HEK293 (cell line): ENCODE results near the gene TLCD2.
A peak's percentile ranks its signal among the peaks of the same experiment; 100 is the strongest.

Experiments used
- CTCF ChIA-PET: fragments of 350-600 bp; formaldehyde crosslinking; extraction: SDS; loops from one replicate; lab custom pipeline; 2021; ENCODE audit warnings: antibody characterized with exemption; lab: Yijun Ruan, JAX
- POLR2A ChIA-PET: fragments of 300-600 bp; formaldehyde crosslinking; extraction: SDS; loops from one replicate; lab custom pipeline; 2020; ENCODE audit warnings: antibody characterized with exemption, inconsistent platforms; lab: Yijun Ruan, JAX
- H3K27ac ChIP-seq: fragments of 200-500 bp; sonication (Bioruptor generic); 2 replicates; pipeline ENCODE4 v1.5.1; 2014; ENCODE audit warnings: low read depth, low read length, control low read depth, inconsistent platforms; ENCODE audit errors: extremely low read depth
- H3K36me3 ChIP-seq, 2 experiments: fragments of 200-500 bp in 1 of 2; sonication (Bioruptor generic) in 1 of 2; 1 replicate in 1 of 2; 2 replicates in 1 of 2; pipeline ENCODE4 v1.5.1; 2014 to 2017; ENCODE audit warnings: inconsistent platforms in 2 of 2, low read length in 2 of 2; ENCODE audit not compliant: control insufficient read depth in 2 of 2, insufficient read depth in 1 of 2
- H3K4me1 ChIP-seq: fragments of 200-500 bp; sonication (Bioruptor generic); 2 replicates; pipeline ENCODE4 v1.5.1; 2014; ENCODE audit warnings: mild to moderate bottlenecking, low read length, inconsistent platforms; ENCODE audit not compliant: control insufficient read depth, insufficient read depth
- H3K4me3 ChIP-seq: 2 replicates; pipeline ENCODE4 v1.5.1; 2011; ENCODE audit warnings: low read depth, mild to moderate bottlenecking, control low read depth, low read length, moderate library complexity
- H3K9me3 ChIP-seq: fragments of 200-500 bp; sonication (Bioruptor generic); 2 replicates; pipeline ENCODE4 v1.5.1; 2014; ENCODE audit warnings: low read depth, low read length, inconsistent platforms; ENCODE audit not compliant: control insufficient read depth, insufficient read depth
- FEZF1 ChIP-seq: fragments of 450-650 bp; formaldehyde crosslinking; IDR thresholded peaks from 2 replicates; pipeline ENCODE4 v1.5.1; 2016; ENCODE audit warnings: missing biosample characterization, missing genetic modification characterization
- HOXD13 ChIP-seq: sonication (generic); formaldehyde crosslinking; IDR thresholded peaks from 2 replicates; pipeline ENCODE4 v1.8.0; 2022; ENCODE audit warnings: missing genetic modification reagents, borderline replicate concordance
- KLF7 ChIP-seq: fragments of 450-650 bp; formaldehyde crosslinking; IDR thresholded peaks from 2 replicates; pipeline ENCODE4 v1.5.1; 2016; ENCODE audit warnings: missing biosample characterization, missing genetic modification characterization, borderline replicate concordance
- MYNN ChIP-seq: fragments of 450-650 bp; formaldehyde crosslinking; IDR thresholded peaks from 2 replicates; pipeline ENCODE4 v1.5.1; 2016; ENCODE audit warnings: missing biosample characterization, missing genetic modification characterization, borderline replicate concordance
- WT1 ChIP-seq: fragments of 450-650 bp; formaldehyde crosslinking; IDR thresholded peaks from 2 replicates; pipeline ENCODE4 v1.5.1; 2016; ENCODE audit warnings: missing biosample characterization, missing genetic modification characterization
- ZEB2 ChIP-seq: fragments of 450-650 bp; formaldehyde crosslinking; IDR thresholded peaks from 2 replicates; pipeline ENCODE4 v1.5.1; 2016; ENCODE audit warnings: missing biosample characterization, missing genetic modification characterization
- ZNF114 ChIP-seq: fragments of 450-650 bp; formaldehyde crosslinking; IDR thresholded peaks from 2 replicates; pipeline ENCODE4 v1.5.0; 2017; ENCODE audit warnings: missing biosample characterization, missing genetic modification characterization
- ZNF140 ChIP-seq: fragments of 450-650 bp; formaldehyde crosslinking; IDR thresholded peaks from 2 replicates; pipeline ENCODE4 v1.5.1; 2016; ENCODE audit warnings: missing biosample characterization, missing genetic modification characterization
- ZNF16 ChIP-seq: fragments of 450-650 bp; formaldehyde crosslinking; IDR thresholded peaks from 2 replicates; pipeline ENCODE4 v1.5.1; 2016; ENCODE audit warnings: low read depth, missing biosample characterization, missing genetic modification characterization
- ZNF248 ChIP-seq: fragments of 450-650 bp; formaldehyde crosslinking; IDR thresholded peaks from 2 replicates; pipeline ENCODE4 v1.5.1; 2017; ENCODE audit warnings: missing biosample characterization, missing genetic modification characterization
- ZNF266 ChIP-seq: fragments of 450-650 bp; formaldehyde crosslinking; IDR thresholded peaks from 2 replicates; pipeline ENCODE4 v1.5.1; 2016; ENCODE audit warnings: missing biosample characterization, missing genetic modification characterization, low read depth
- ZNF280C ChIP-seq: fragments of 450-650 bp; formaldehyde crosslinking; IDR thresholded peaks from 2 replicates; pipeline ENCODE4 v1.5.1; 2016; ENCODE audit warnings: missing biosample characterization, missing genetic modification characterization
- ZNF311 ChIP-seq: fragments of 450-650 bp; formaldehyde crosslinking; IDR thresholded peaks from 2 replicates; pipeline ENCODE4 v1.5.1; 2017; ENCODE audit warnings: missing biosample characterization, missing genetic modification characterization, borderline replicate concordance
- ZNF621 ChIP-seq: fragments of 450-650 bp; formaldehyde crosslinking; IDR thresholded peaks from 2 replicates; pipeline ENCODE4 v1.5.1; 2017; ENCODE audit warnings: missing biosample characterization, missing genetic modification characterization
- ZNF747 ChIP-seq: fragments of 450-650 bp; formaldehyde crosslinking; IDR thresholded peaks from 2 replicates; pipeline ENCODE4 v1.5.1; 2016; ENCODE audit warnings: missing biosample characterization, missing genetic modification characterization
- ZNF791 ChIP-seq: fragments of 450-650 bp; formaldehyde crosslinking; IDR thresholded peaks from 2 replicates; pipeline ENCODE4 v1.5.1; 2016; ENCODE audit warnings: missing biosample characterization, missing genetic modification characterization
- TF ChIP-seq, protein P1 (sequence below): fragments of 450-650 bp; formaldehyde crosslinking; conservative IDR thresholded peaks from 2 replicates; pipeline ENCODE4 v1.5.1; 2016; ENCODE audit warnings: low read depth, missing biosample characterization, missing genetic modification characterization
- TF ChIP-seq, protein P2 (sequence below): fragments of 450-650 bp; formaldehyde crosslinking; IDR thresholded peaks from 2 replicates; pipeline ENCODE4 v1.5.1; 2016; ENCODE audit warnings: missing biosample characterization, missing genetic modification characterization
- TF ChIP-seq, protein P3 (sequence below): fragments of 450-650 bp; formaldehyde crosslinking; IDR thresholded peaks from 2 replicates; pipeline ENCODE4 v1.5.1; 2016; ENCODE audit warnings: missing biosample characterization, missing genetic modification characterization

TLCD2 gene

GRCh38 chr17:1737531-1738291 is 27.5 kb upstream of the TLCD2 start:
- H3K36me3 ChIP-seq: peaks cover 0 to 18% of the 10 kb centered on the region in 2 experiments; a peak in 1 of 3 replicates
- TF ChIP-seq FEZF1 (tag by site-specific recombination) (no peak), ZNF791 (no peak), HOXD13 (CRISPR knock-in tag) (no peak), MYNN (tag by site-specific recombination) (no peak), ZNF16 (tag by site-specific recombination) (no peak), KLF7 (tag by site-specific recombination) (no peak), ZNF621 (tag by site-specific recombination) (no peak), ZNF140 (tag by site-specific recombination) (no peak), ZNF248 (tag by site-specific recombination) (no peak), ZNF311 (tag by site-specific recombination) (no peak)
- TF ChIP-seq, protein P1, sequence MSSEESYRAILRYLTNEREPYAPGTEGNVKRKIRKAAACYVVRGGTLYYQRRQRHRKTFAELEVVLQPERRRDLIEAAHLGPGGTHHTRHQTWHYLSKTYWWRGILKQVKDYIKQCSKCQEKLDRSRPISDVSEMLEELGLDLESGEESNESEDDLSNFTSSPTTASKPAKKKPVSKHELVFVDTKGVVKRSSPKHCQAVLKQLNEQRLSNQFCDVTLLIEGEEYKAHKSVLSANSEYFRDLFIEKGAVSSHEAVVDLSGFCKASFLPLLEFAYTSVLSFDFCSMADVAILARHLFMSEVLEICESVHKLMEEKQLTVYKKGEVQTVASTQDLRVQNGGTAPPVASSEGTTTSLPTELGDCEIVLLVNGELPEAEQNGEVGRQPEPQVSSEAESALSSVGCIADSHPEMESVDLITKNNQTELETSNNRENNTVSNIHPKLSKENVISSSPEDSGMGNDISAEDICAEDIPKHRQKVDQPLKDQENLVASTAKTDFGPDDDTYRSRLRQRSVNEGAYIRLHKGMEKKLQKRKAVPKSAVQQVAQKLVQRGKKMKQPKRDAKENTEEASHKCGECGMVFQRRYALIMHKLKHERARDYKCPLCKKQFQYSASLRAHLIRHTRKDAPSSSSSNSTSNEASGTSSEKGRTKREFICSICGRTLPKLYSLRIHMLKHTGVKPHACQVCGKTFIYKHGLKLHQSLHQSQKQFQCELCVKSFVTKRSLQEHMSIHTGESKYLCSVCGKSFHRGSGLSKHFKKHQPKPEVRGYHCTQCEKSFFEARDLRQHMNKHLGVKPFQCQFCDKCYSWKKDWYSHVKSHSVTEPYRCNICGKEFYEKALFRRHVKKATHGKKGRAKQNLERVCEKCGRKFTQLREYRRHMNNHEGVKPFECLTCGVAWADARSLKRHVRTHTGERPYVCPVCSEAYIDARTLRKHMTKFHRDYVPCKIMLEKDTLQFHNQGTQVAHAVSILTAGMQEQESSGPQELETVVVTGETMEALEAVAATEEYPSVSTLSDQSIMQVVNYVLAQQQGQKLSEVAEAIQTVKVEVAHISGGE (tag by site-specific recombination): no peak
- TF ChIP-seq, protein P2, sequence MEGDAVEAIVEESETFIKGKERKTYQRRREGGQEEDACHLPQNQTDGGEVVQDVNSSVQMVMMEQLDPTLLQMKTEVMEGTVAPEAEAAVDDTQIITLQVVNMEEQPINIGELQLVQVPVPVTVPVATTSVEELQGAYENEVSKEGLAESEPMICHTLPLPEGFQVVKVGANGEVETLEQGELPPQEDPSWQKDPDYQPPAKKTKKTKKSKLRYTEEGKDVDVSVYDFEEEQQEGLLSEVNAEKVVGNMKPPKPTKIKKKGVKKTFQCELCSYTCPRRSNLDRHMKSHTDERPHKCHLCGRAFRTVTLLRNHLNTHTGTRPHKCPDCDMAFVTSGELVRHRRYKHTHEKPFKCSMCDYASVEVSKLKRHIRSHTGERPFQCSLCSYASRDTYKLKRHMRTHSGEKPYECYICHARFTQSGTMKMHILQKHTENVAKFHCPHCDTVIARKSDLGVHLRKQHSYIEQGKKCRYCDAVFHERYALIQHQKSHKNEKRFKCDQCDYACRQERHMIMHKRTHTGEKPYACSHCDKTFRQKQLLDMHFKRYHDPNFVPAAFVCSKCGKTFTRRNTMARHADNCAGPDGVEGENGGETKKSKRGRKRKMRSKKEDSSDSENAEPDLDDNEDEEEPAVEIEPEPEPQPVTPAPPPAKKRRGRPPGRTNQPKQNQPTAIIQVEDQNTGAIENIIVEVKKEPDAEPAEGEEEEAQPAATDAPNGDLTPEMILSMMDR (tag by site-specific recombination): no peak
- TF ChIP-seq, protein P3, sequence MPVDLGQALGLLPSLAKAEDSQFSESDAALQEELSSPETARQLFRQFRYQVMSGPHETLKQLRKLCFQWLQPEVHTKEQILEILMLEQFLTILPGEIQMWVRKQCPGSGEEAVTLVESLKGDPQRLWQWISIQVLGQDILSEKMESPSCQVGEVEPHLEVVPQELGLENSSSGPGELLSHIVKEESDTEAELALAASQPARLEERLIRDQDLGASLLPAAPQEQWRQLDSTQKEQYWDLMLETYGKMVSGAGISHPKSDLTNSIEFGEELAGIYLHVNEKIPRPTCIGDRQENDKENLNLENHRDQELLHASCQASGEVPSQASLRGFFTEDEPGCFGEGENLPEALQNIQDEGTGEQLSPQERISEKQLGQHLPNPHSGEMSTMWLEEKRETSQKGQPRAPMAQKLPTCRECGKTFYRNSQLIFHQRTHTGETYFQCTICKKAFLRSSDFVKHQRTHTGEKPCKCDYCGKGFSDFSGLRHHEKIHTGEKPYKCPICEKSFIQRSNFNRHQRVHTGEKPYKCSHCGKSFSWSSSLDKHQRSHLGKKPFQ (tag by site-specific recombination): no peak
- H3K27ac ChIP-seq: no peak overlapping the region
- ChIA-PET POLR2A (interaction anchor here (3.0 kb wide), 1 partner anchor 21 kb away, joined by 18 read pairs; no protein-coding TSS in a partner anchor), CTCF (interaction anchor here (1.1 kb wide), 1 partner anchor 18 kb away, joined by 4 read pairs; no protein-coding TSS in a partner anchor)
- no peak overlapping the region for H3K4me3 ChIP-seq
- no peaks in the 10 kb centered on the region for H3K4me1 ChIP-seq
- H3K9me3 ChIP-seq: no peaks in the 10 kb centered on the region

GRCh38 chr17:1736348-1737281 is 26.4 kb upstream of the TLCD2 start:
- ChIA-PET CTCF (interaction anchor here (1.1 kb wide), 1 partner anchor 17 kb away, joined by 4 read pairs; no protein-coding TSS in a partner anchor), POLR2A (interaction anchor here (0.5 to 3.0 kb wide), 2 partner anchors 17 to 20 kb away, joined by 3 to 18 read pairs; no protein-coding TSS in a partner anchor)
- no peak overlapping the region; the same call in 1 of the 2 replicates for H3K27ac ChIP-seq
- H3K9me3 ChIP-seq: no peaks in the 10 kb centered on the region
- no peak overlapping the region for H3K4me3 ChIP-seq
- no peaks in the 10 kb centered on the region for H3K4me1 ChIP-seq
- peaks cover 0 to 18% of the 10 kb centered on the region in 2 experiments; a peak in 1 of 3 replicates for H3K36me3 ChIP-seq
- TF ChIP-seq, protein P1 (tag by site-specific recombination): no peak
- TF ChIP-seq WT1: peak; percentile 85
- no peak for TF ChIP-seq ZNF266
- no peak for TF ChIP-seq ZNF747 (tag by site-specific recombination)
- TF ChIP-seq ZNF280C (tag by site-specific recombination): no peak
- no peak for TF ChIP-seq ZNF114 (tag by site-specific recombination)
- TF ChIP-seq ZEB2: no peak
